GM18519 (cell line): ENCODE data around the gene DNMT3B.
"Not testable (repeated sequence)": the region's sequence is repeated elsewhere in the genome, so short reads cannot be mapped to it uniquely, and the experiment has no call there.

ENCODE experiments used
- ATAC-seq: cut with Tn5 transposase; IDR thresholded peaks from one replicate; pipeline ENCODE4 v1.9.1; 2021; ENCODE audit warnings: mild to moderate bottlenecking, moderate library complexity; ENCODE audit not compliant: unreplicated experiment, low FRiP score

DNMT3B gene

GRCh38 chr20:32761831-32762753, at the start of gene DNMT3B:
DNMT3B (plus strand) TSS chr20:32762385; CDS start chr20:32780324, 17,939 bp downstream.
- ATAC-seq = no peak

GRCh38 chr20:32718749-32719348, 43.3 kb upstream of the DNMT3B start:
- no peak for ATAC-seq

- ATAC-seq = no peak
Measured at GRCh38 chr20:32727683-32728082, 34.5 kb upstream of the DNMT3B start.

- not testable (repeated sequence) for ATAC-seq
Measured at GRCh38 chr20:32728435-32728834, 33.8 kb upstream of the DNMT3B start.

- ATAC-seq = not testable (repeated sequence)
Measured at GRCh38 chr20:32729334-32729733, 32.9 kb upstream of the DNMT3B start.

- ATAC-seq = no peak
Measured at GRCh38 chr20:32731882-32732266, 30.3 kb upstream of the DNMT3B start.

- no peak for ATAC-seq
Measured at GRCh38 chr20:32737371-32738223, 24.6 kb upstream of the DNMT3B start.

- no peak for ATAC-seq
Measured at GRCh38 chr20:32741151-32741550, 21.0 kb upstream of the DNMT3B start.

- no peak for ATAC-seq
Measured at GRCh38 chr20:32742322-32743236, 19.6 kb upstream of the DNMT3B start.

- ATAC-seq = no peak
Measured at GRCh38 chr20:32743237-32744112, 18.7 kb upstream of the DNMT3B start, which contains the start of gene COMMD7. COMMD7 (minus strand) TSS chr20:32743467; CDS start chr20:32743391, 76 bp downstream.

GRCh38 chr20:32749914-32750637, 12.1 kb upstream of the DNMT3B start:
- no peak for ATAC-seq

- no peak for ATAC-seq
Measured at GRCh38 chr20:32751293-32751692, 10.9 kb upstream of the DNMT3B start.

GRCh38 chr20:32751702-32752457, 10.3 kb upstream of the DNMT3B start:
- ATAC-seq = no peak

GRCh38 chr20:32752458-32753250, 9.5 kb upstream of the DNMT3B start:
- ATAC-seq = no peak

GRCh38 chr20:32753731-32754130, 8.5 kb upstream of the DNMT3B start:
- no peak for ATAC-seq

- no peak for ATAC-seq
Measured at GRCh38 chr20:32756156-32756555, 6.0 kb upstream of the DNMT3B start.

- ATAC-seq = no peak
Measured at GRCh38 chr20:32761417-32761830, 761 bp upstream of the DNMT3B start.
